ENCODE data around the gene STAG1. TPM values are rescaled to one million over a fixed set of nuclear protein-coding genes. Genes with fewer than 3 reads are reported as not detected.

STAG1 gene
- total RNA-seq, 6 experiments from 2014 or later, result 8.2 to 18.5 (median 12.7) TPM

DNA sequence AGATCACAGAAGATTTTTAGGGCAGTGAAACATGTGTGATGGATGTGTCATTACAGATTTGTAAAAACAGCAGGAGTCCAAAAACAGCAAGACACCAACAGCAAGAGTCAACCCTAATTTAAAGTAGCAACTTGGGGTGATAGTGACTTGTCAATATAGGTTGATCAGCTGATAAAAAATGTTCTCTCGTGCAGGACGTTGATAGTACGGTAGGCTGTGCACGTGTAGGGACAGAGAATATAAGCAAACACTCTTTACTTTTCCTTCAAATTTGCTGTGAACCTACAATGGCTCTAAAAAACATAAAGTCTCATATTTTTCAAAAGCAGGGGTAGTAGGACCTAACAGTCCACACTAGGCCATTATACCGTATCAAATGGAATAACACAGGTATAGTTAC is 120.8 kb downstream of the STAG1 start:
- DNase-seq, result no peak
- Histone ChIP-seq H3K27me3 (no peaks in the 10 kb centered on the region), H3K9me3 (no peaks in the 10 kb centered on the region), H3K4me1 (peaks cover 0 to 21% (median 7%) of the 10 kb centered on the region in 4 donors), H3K36me3 (no peaks in the 10 kb centered on the region), H3K4me3 (no peak overlapping the region), H3K27ac (no peak overlapping the region)
- no peak for TF ChIP-seq POLR2A (IDR thresholded peaks at IDR 0.05)
- no peak for TF ChIP-seq CTCF (IDR thresholded peaks at IDR 0.05)
- intact Hi-C loops (cut with DNase I), result no loop called here
- ATAC-seq, result peak in 2 of 4 donors; percentile 15 to 16
- WGBS (ENCODE audit: insufficient coverage, low coverage, low lambda C conversion rate, missing lambda C conversion rate), result 71% methylated on average over 4 of the region's 5 CpGs

DNA sequence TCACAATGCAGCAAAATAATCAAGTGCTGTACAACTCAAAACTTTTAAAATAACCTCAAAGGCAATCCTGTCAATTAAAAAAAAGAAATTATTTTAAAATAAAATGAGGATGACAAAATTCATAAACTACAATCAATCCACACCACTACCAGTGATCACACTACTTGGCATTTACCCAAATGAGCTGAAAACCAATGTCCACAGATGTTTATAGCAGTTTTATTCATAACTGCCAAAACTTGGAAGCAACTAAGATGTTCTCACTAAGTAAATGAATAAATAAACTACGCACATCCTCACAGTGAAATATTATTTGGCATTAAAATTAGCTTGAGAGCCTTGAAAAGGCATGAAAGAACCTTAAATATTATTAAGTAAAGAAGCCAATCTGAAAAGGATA is 121.3 kb downstream of the STAG1 start:
- Histone ChIP-seq H3K27me3 (no peaks in the 10 kb centered on the region), H3K4me1 (peaks cover 0 to 26% (median 9%) of the 10 kb centered on the region in 4 donors), H3K4me3 (no peak overlapping the region), H3K9me3 (no peaks in the 10 kb centered on the region), H3K36me3 (no peaks in the 10 kb centered on the region), H3K27ac (no peak overlapping the region)
- DNase-seq, result no peak
- 43% methylated on average over 1 of the region's 1 CpG for WGBS (ENCODE audit: insufficient coverage, low coverage, low lambda C conversion rate, missing lambda C conversion rate)
- TF ChIP-seq CTCF (IDR thresholded peaks at IDR 0.05) (no peak), POLR2A (IDR thresholded peaks at IDR 0.05) (no peak)
- intact Hi-C loops (cut with DNase I), result no loop called here
- ATAC-seq, result no peak

DNA sequence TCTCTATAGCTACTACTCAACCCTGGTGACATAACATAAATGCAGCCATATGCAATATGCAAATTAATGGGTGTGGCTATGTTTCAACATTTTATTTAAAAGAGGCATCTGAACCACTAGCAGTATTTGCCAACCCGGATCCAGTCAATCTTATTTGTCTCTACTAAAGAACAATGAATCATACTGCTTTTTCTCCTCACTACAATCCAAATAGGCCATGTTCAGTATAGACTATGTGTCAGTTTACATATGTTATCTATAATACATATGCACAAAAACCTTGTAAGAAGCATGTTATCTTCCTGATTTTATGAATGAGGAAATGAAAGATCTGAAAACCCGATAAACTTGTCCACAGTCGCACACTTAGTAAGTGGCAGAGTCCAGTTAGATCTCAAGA is 125.7 kb downstream of the STAG1 start:
- no peak for ATAC-seq
- Histone ChIP-seq H3K4me1 (peaks cover 0 to 31% (median 11%) of the 10 kb centered on the region in 4 donors), H3K27ac (no peak overlapping the region), H3K36me3 (no peaks in the 10 kb centered on the region), H3K27me3 (no peaks in the 10 kb centered on the region), H3K4me3 (no peak overlapping the region), H3K9me3 (no peaks in the 10 kb centered on the region)
- TF ChIP-seq CTCF (IDR thresholded peaks at IDR 0.05) (no peak), POLR2A (IDR thresholded peaks at IDR 0.05) (no peak)
- intact Hi-C loops (cut with DNase I), result no loop called here
- 70% methylated on average over 3 of the region's 3 CpGs for WGBS (ENCODE audit: insufficient coverage, low coverage, low lambda C conversion rate, missing lambda C conversion rate)
- DNase-seq, result no peak

GRCh38 chr3:136624894-136625815 is 127.0 kb downstream of the STAG1 start:
- Histone ChIP-seq H3K9me3 (no peaks in the 10 kb centered on the region), H3K4me1 (peaks cover 0 to 31% (median 8%) of the 10 kb centered on the region in 4 donors), H3K27ac (peak overlapping the region; percentile 19 to 54 (median 51)), H3K27me3 (no peaks in the 10 kb centered on the region), H3K4me3 (peak overlapping the region in 2 of 3 donors; percentile 18 to 23), H3K36me3 (no peaks in the 10 kb centered on the region)
- 45% methylated on average over 4 of the region's 4 CpGs for WGBS (ENCODE audit: insufficient coverage, low coverage, low lambda C conversion rate, missing lambda C conversion rate)
- TF ChIP-seq POLR2A (IDR thresholded peaks at IDR 0.05) (peak; percentile 72), CTCF (IDR thresholded peaks at IDR 0.05) (no peak)
- DNase-seq (no peak), ATAC-seq (peak; percentile 96 to 98 (median 98))
- intact Hi-C loops (cut with DNase I), result no loop called here
